Measurements from ENCODE around the gene PGPEP1.

DNA sequence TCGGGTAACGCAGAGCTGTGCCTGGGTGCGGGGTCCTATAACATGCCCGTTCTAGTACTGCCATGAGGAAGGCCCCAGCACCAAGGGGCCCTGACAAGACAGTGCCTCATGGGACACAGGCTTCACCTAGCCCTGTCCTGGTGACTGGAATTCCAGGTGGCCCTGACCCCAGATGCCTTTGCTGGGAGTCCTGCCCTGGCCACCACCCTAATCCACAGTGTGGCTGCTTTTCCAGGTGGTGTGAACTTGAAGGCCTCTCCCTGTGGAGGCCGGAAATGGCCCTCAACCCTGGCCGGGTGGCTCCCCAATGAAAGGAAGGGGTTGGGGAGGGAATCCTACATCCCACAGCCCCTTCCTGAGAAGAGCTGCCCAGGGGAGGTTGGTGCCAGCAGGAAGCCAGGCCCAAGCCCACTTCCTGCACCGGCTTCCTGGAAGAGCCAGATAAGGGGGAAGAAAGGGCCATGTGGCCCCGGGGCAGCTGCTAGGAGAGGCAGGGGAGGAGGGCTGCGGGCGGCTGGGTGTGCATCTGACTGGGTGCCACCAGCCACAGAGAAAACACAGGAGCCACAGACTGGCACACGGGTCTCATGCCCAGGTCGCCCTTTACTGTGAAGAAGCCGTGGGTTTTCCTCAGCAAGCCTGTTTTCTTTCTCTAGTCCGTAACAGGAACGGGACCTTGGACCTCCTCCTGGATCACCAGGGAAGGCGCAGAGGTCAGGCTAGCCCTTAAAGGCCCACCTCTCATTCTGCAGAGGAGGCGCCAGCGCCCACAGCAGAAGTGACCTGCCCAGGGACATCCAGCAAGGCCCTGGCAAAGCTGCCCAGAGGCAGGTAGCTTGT is 22.2 kb upstream of the PGPEP1 start:
- TF ChIP-seq, protein P1, sequence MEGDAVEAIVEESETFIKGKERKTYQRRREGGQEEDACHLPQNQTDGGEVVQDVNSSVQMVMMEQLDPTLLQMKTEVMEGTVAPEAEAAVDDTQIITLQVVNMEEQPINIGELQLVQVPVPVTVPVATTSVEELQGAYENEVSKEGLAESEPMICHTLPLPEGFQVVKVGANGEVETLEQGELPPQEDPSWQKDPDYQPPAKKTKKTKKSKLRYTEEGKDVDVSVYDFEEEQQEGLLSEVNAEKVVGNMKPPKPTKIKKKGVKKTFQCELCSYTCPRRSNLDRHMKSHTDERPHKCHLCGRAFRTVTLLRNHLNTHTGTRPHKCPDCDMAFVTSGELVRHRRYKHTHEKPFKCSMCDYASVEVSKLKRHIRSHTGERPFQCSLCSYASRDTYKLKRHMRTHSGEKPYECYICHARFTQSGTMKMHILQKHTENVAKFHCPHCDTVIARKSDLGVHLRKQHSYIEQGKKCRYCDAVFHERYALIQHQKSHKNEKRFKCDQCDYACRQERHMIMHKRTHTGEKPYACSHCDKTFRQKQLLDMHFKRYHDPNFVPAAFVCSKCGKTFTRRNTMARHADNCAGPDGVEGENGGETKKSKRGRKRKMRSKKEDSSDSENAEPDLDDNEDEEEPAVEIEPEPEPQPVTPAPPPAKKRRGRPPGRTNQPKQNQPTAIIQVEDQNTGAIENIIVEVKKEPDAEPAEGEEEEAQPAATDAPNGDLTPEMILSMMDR (IDR thresholded peaks at IDR 0.05; ENCODE audit: low read depth, low read length): no peak
- TF ChIP-seq EZH2phosphoT487 (IDR thresholded peaks at IDR 0.05; ENCODE audit: low read depth): no peak
